ENCODE results near the gene B3GLCT. TPM values are rescaled to one million over a fixed set of nuclear protein-coding genes. Genes with fewer than 3 reads are reported as not detected.

B3GLCT gene
- total RNA-seq, 3 donors from 2014 or later = 7.5 to 19.2 (median 10.5) TPM

DNA sequence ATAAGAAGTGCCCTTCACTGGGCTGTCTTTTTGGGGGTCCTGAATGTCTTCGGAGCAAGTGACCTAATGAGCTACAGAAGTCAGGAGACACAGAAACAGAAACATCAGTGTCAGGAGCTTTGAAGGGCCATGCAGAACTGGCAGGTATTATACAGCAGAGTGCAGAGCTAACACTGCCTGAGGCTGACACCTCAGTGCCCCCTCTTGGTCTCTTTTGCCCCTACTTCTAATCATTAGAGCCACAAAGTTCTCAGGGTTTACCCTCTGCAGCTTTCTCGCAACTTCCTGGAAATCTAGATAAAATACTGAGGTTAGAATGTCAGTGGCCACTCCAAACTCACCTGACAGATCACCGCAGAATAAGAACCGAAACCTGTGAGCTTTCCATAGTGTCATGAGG, 172.7 kb downstream of the B3GLCT start:
- DNase-seq (ENCODE audit: low spot score in 2 of 2) = no peak
- no peak overlapping the region for H3K27ac ChIP-seq
- H3K4me1 ChIP-seq = no peaks in the 10 kb centered on the region
- no peaks in the 10 kb centered on the region for H3K36me3 ChIP-seq
- intact Hi-C loops (cut with DNase I; ENCODE audit: low total_unique reads) = no loop called here
- H3K27me3 ChIP-seq = no peaks in the 10 kb centered on the region
- H3K9me3 ChIP-seq = no peaks in the 10 kb centered on the region
- TF ChIP-seq POLR2AphosphoS5 (IDR thresholded peaks at IDR 0.05) = no peak
- H3K4me3 ChIP-seq = no peak overlapping the region

DNA sequence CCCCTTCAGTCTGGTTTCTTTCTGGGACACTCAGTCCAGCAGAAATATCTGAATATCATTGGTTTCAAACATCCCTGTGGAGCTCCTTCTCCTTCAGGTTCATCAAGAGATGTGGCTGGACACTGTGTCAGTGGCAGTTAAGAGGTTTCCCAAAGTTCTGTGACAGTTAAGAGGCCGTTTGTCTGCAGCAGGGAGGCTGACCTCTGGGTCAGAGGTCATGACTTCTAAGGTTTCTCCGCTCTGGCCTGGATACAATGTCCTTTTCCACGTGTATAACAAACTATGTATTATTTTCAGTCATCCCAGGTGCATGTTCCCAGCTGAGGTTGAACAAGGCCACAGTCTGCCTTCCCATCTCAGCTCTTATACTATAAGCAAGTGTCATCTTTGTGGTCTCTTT, 174.9 kb downstream of the B3GLCT start:
- no peak for TF ChIP-seq POLR2AphosphoS5 (IDR thresholded peaks at IDR 0.05)
- Histone ChIP-seq H3K4me1 (no peaks in the 10 kb centered on the region), H3K9me3 (no peaks in the 10 kb centered on the region), H3K36me3 (no peaks in the 10 kb centered on the region), H3K27me3 (no peaks in the 10 kb centered on the region), H3K4me3 (no peak overlapping the region), H3K27ac (no peak overlapping the region)
- DNase-seq (ENCODE audit: low spot score in 2 of 2) = no peak
- intact Hi-C loops (cut with DNase I; ENCODE audit: low total_unique reads) = no loop called here

DNA sequence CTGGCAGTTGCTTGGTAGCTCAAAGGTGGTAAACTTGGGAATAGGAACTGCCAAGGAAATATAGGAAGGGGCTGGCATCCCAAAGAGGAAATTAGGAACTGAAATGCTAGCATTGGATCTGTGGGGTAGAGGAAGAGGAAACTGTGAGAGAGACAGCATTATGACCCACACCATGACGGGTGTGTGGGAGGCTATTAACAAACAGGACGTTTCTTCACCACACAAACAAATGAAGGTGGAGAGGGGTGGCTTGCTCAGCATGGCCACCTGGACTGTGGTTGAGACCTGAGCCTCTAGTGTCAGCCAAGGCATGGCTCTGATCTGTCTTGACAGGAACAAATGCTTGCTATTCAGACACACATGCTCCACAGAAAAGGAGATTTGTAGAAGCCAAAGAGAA, 178.2 kb downstream of the B3GLCT start:
- intact Hi-C loops (cut with DNase I; ENCODE audit: low total_unique reads) = no loop called here
- no peak for DNase-seq (ENCODE audit: low spot score in 2 of 2)
- Histone ChIP-seq H3K27me3 (no peaks in the 10 kb centered on the region), H3K9me3 (no peaks in the 10 kb centered on the region), H3K4me1 (no peaks in the 10 kb centered on the region), H3K4me3 (no peak overlapping the region), H3K27ac (no peak overlapping the region), H3K36me3 (no peaks in the 10 kb centered on the region)
- no peak for TF ChIP-seq POLR2AphosphoS5 (IDR thresholded peaks at IDR 0.05)
- no peak for TF ChIP-seq POLR2A (IDR thresholded peaks at IDR 0.05)
- TF ChIP-seq, protein P1, sequence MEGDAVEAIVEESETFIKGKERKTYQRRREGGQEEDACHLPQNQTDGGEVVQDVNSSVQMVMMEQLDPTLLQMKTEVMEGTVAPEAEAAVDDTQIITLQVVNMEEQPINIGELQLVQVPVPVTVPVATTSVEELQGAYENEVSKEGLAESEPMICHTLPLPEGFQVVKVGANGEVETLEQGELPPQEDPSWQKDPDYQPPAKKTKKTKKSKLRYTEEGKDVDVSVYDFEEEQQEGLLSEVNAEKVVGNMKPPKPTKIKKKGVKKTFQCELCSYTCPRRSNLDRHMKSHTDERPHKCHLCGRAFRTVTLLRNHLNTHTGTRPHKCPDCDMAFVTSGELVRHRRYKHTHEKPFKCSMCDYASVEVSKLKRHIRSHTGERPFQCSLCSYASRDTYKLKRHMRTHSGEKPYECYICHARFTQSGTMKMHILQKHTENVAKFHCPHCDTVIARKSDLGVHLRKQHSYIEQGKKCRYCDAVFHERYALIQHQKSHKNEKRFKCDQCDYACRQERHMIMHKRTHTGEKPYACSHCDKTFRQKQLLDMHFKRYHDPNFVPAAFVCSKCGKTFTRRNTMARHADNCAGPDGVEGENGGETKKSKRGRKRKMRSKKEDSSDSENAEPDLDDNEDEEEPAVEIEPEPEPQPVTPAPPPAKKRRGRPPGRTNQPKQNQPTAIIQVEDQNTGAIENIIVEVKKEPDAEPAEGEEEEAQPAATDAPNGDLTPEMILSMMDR (IDR thresholded peaks at IDR 0.05) = no peak

DNA sequence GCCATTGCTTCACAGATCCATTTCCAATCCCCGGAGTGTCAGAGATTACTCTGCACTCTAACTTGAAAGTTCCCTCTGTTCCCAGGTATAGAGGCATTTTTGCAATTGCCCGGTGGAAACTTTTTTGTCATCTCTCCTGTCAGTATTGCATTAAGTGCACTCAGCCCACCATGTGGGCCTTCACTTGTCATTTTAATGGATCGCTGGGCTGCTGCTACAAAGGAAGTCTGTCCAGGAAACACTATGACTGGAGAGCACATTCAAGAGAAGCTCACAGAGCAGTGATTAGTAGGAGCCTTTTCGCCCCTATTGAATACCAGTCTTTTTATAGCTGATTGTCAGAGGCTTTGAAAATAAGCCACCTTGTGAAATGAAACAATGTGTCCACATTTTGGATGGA, 180.9 kb downstream of the B3GLCT start:
- TF ChIP-seq POLR2AphosphoS5 (IDR thresholded peaks at IDR 0.05) (no peak), POLR2A (IDR thresholded peaks at IDR 0.05) (no peak)
- TF ChIP-seq, protein P1 (IDR thresholded peaks at IDR 0.05) = no peak
- no peaks in the 10 kb centered on the region for H3K27me3 ChIP-seq
- DNase-seq (ENCODE audit: low spot score in 2 of 2) = no peak
- H3K27ac ChIP-seq = no peak overlapping the region
- no peaks in the 10 kb centered on the region for H3K9me3 ChIP-seq
- H3K4me1 ChIP-seq = no peaks in the 10 kb centered on the region
- H3K36me3 ChIP-seq = no peaks in the 10 kb centered on the region
- intact Hi-C loops (cut with DNase I; ENCODE audit: low total_unique reads) = no loop called here
- no peak overlapping the region for H3K4me3 ChIP-seq

Other genes starting within 250 kb of the B3GLCT start
- gene HSPH1, start 38.1 kb upstream of the B3GLCT start, total RNA-seq = 100 to 1,000 TPM in 1 of 3 donors, 10 to 100 TPM in 2; 36.3 to 109 (median 53.1) TPM

All from breast epithelium (tissue), 4 donors.